ENCODE results near the gene PLCB4.

The PLCB4 gene

DNA sequence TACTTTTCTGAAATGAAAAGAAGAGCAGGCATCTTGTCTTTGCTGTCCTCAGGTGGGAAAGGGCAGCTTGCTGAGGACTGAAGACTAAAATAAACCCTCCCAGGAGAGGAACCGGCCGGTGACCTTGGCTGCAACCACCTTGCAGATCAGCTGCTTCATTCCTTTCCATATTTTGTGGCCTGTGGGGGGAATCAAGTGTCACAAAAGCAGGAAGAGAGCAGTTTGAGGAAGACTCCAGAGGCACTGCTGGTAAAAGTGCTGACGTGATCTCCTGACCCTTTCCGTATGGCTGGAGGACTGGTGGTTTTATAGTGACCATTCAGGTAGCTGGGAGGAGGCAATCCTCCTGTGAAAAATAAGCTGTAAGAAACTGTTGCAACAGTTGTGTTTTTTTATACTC is 157.0 kb downstream of the PLCB4 start (continued):
- TF ChIP-seq, protein P1, sequence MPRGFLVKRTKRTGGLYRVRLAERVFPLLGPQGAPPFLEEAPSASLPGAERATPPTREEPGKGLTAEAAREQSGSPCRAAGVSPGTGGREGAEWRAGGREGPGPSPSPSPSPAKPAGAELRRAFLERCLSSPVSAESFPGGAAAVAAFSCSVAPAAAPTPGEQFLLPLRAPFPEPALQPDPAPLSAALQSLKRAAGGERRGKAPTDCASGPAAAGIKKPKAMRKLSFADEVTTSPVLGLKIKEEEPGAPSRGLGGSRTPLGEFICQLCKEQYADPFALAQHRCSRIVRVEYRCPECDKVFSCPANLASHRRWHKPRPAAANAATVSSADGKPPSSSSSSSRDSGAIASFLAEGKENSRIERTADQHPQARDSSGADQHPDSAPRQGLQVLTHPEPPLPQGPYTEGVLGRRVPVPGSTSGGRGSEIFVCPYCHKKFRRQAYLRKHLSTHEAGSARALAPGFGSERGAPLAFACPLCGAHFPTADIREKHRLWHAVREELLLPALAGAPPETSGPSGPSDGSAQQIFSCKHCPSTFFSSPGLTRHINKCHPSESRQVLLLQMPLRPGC (tag by site-specific recombination; IDR thresholded peaks at IDR 0.05) = no peak
- no peak for TF ChIP-seq SETDB1 (IDR thresholded peaks at IDR 0.05; ENCODE audit: insufficient read length, low read length)
- TF ChIP-seq MZF1 (tag by site-specific recombination; IDR thresholded peaks at IDR 0.05; ENCODE audit: borderline replicate concordance) = no peak
- no peak for TF ChIP-seq HOXC10 (CRISPR knock-in tag; IDR thresholded peaks at IDR 0.05)
- TF ChIP-seq SALL2 (tag by site-specific recombination; IDR thresholded peaks at IDR 0.05; ENCODE audit: borderline replicate concordance) = no peak
- no peak for TF ChIP-seq ZNF555 (tag by site-specific recombination; conservative IDR thresholded peaks at IDR 0.05)
- no peak for TF ChIP-seq ZNF404 (tag by site-specific recombination; IDR thresholded peaks at IDR 0.05)

DNA sequence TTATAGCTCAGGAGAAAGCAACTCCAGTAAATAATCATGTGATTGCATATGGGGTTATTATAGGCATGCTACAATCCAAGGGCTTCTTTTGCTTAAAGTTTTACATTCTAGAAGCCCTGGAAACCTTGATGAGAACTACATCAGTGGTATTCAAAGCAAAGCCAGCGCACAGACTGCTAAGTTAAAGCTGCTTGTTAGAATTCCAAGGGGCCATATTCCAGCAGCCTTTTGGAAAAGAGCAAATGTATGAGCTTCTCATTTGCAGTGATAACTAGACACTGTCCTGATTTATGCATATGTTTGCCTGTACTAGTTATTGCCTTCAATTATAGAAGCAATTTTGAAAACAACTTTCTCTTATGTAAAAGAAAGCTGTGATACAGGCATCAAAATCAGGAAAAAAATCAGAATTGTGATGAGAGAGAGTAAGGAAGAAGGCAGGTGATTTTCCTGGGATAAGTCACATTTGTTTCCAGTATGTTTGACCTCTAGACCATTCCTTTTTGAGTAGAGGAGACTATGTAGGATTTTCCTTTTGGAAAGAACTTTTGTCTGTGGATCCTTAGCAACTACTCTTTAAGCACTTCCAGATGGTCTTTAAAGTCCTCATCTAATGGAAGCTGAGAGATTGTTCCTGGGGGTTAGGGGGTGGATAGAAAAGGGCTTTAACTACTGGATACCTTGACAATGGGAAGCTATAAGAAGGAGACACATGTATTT is 159.2 kb downstream of the PLCB4 start:
- CTCF ChIA-PET = no interaction called here
- Histone ChIP-seq H3K4me1 (ENCODE audit: control insufficient read depth, insufficient read depth, low read length) (no peaks in the 10 kb centered on the region), H3K36me3 (ENCODE audit: control insufficient read depth in 2 of 2, insufficient read depth in 1 of 2, low read length in 2 of 2) (no peaks in the 10 kb centered on the region), H3K4me3 (ENCODE audit: low read depth, low read length) (no peak overlapping the region), H3K27ac (ENCODE audit: extremely low read depth, low read depth, low read length) (no peak overlapping the region), H3K9me3 (ENCODE audit: control insufficient read depth, insufficient read depth, low read depth, low read length) (no peaks in the 10 kb centered on the region)
- POLR2A ChIA-PET = no interaction called here
- TF ChIP-seq ZNF626 (tag by site-specific recombination; IDR thresholded peaks at IDR 0.05) (no peak), SP3 (tag by site-specific recombination; IDR thresholded peaks at IDR 0.05) (no peak), ZNF792 (tag by site-specific recombination; IDR thresholded peaks at IDR 0.05) (no peak), ZNF660 (tag by site-specific recombination; IDR thresholded peaks at IDR 0.05) (no peak), KLF8 (tag by site-specific recombination; IDR thresholded peaks at IDR 0.05) (no peak), ZSCAN23 (tag by site-specific recombination; IDR thresholded peaks at IDR 0.05) (no peak), ZNF664 (tag by site-specific recombination; IDR thresholded peaks at IDR 0.05) (no peak), GFI1B (tag by site-specific recombination; IDR thresholded peaks at IDR 0.05) (no peak), ZNF623 (tag by site-specific recombination; IDR thresholded peaks at IDR 0.05) (no peak), ZBTB1 (tag by site-specific recombination; IDR thresholded peaks at IDR 0.05) (no peak), SCRT2 (tag by site-specific recombination; IDR thresholded peaks at IDR 0.05) (no peak), ZXDB (tag by site-specific recombination; IDR thresholded peaks at IDR 0.05) (no peak), ZNF394 (tag by site-specific recombination; IDR thresholded peaks at IDR 0.05; ENCODE audit: borderline replicate concordance) (no peak), ZNF292 (tag by site-specific recombination; IDR thresholded peaks at IDR 0.05; ENCODE audit: borderline replicate concordance, low read depth) (no peak), ZEB2 (tag by site-specific recombination; IDR thresholded peaks at IDR 0.05) (no peak)
- TF ChIP-seq, protein P2, sequence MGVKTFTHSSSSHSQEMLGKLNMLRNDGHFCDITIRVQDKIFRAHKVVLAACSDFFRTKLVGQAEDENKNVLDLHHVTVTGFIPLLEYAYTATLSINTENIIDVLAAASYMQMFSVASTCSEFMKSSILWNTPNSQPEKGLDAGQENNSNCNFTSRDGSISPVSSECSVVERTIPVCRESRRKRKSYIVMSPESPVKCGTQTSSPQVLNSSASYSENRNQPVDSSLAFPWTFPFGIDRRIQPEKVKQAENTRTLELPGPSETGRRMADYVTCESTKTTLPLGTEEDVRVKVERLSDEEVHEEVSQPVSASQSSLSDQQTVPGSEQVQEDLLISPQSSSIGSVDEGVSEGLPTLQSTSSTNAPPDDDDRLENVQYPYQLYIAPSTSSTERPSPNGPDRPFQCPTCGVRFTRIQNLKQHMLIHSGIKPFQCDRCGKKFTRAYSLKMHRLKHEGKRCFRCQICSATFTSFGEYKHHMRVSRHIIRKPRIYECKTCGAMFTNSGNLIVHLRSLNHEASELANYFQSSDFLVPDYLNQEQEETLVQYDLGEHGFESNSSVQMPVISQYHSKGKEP (tag by site-specific recombination; IDR thresholded peaks at IDR 0.05) = no peak
- TF ChIP-seq, protein P3, sequence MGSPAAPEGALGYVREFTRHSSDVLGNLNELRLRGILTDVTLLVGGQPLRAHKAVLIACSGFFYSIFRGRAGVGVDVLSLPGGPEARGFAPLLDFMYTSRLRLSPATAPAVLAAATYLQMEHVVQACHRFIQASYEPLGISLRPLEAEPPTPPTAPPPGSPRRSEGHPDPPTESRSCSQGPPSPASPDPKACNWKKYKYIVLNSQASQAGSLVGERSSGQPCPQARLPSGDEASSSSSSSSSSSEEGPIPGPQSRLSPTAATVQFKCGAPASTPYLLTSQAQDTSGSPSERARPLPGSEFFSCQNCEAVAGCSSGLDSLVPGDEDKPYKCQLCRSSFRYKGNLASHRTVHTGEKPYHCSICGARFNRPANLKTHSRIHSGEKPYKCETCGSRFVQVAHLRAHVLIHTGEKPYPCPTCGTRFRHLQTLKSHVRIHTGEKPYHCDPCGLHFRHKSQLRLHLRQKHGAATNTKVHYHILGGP (tag by site-specific recombination; IDR thresholded peaks at IDR 0.05) = no peak
- TF ChIP-seq, protein P4, sequence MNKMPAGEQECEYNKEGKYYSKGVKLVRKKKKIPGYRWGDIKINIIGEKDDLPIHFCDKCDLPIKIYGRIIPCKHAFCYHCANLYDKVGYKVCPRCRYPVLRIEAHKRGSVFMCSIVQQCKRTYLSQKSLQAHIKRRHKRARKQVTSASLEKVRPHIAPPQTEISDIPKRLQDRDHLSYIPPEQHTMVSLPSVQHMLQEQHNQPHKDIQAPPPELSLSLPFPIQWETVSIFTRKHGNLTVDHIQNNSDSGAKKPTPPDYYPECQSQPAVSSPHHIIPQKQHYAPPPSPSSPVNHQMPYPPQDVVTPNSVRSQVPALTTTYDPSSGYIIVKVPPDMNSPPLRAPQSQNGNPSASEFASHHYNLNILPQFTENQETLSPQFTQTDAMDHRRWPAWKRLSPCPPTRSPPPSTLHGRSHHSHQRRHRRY (tag by site-specific recombination; IDR thresholded peaks at IDR 0.05) = no peak

Data from HEK293 (cell line).